ENCODE results near the gene ALPL. TPM values are rescaled to one million over a fixed set of nuclear protein-coding genes. Genes with fewer than 3 reads are reported as not detected.

ALPL gene
- total and polyA plus RNA-seq, 2 of the 4 experiments (the other 2 are of a cell fraction), result 0.54 to 2.2 TPM

- DNase-seq (peak; percentile 44), ATAC-seq (ENCODE audit: low read depth) (peak; percentile 53; the same call in 1 of the 2 replicates)
- Histone ChIP-seq H3K27me3 (ENCODE audit: control insufficient read depth, insufficient read depth, low read length) (peaks cover 18% of the 10 kb centered on the region), H3K79me1 (ENCODE audit: low read depth in 1 of 2, low read length in 2 of 2) (no peaks in the 10 kb centered on the region), H2BK120ac (ENCODE audit: low read depth, low read length) (no peak overlapping the region), H3K14ac (replicated peaks; ENCODE audit: low read depth, low read length) (no peak overlapping the region), H3K4me2 (ENCODE audit: low read depth, low read length) (no peak overlapping the region), H4K5ac (ENCODE audit: low read depth, low read length) (no peak overlapping the region), H2AK5ac (ENCODE audit: low read depth, low read length) (no peak overlapping the region), H3K4ac (ENCODE audit: low read depth, low read length) (no peak overlapping the region), H2AFZ (replicated peaks; ENCODE audit: low read length, poor library complexity) (no peak overlapping the region), H2BK20ac (ENCODE audit: low read depth, low read length) (no peak overlapping the region), H3K56ac (ENCODE audit: extremely low read depth, insufficient read depth, low read length) (no peak overlapping the region), H3K9me1 (ENCODE audit: insufficient read depth, low read length) (no peaks in the 10 kb centered on the region), H3K9me3 (ENCODE audit: control insufficient read depth, insufficient read depth, low read length) (no peaks in the 10 kb centered on the region), H3K18ac (ENCODE audit: low read depth, low read length) (no peak overlapping the region), H3K27ac (ENCODE audit: insufficient read depth, low read length) (no peak overlapping the region), H4K20me1 (ENCODE audit: insufficient read depth, low read length) (no peaks in the 10 kb centered on the region), H4K91ac (ENCODE audit: insufficient read depth, low read depth, low read length) (no peak overlapping the region), H3K9ac (ENCODE audit: low read depth, low read length) (no peak overlapping the region), H2BK5ac (ENCODE audit: low read depth, low read length, poor library complexity, severe bottlenecking) (no peak overlapping the region), H2AK9ac (replicated peaks; ENCODE audit: low read depth, low read length, poor library complexity) (no peak overlapping the region), H3K36me3 (ENCODE audit: control insufficient read depth, insufficient read depth, low read length) (no peaks in the 10 kb centered on the region), H4K8ac (ENCODE audit: low read depth in 2 of 2, low read length in 2 of 2) (no peak overlapping the region), H3K4me1 (ENCODE audit: control insufficient read depth, insufficient read depth, low read length) (no peaks in the 10 kb centered on the region), H3K23ac (ENCODE audit: low read depth, low read length) (no peak overlapping the region), H2BK15ac (ENCODE audit: low read depth, low read length) (no peak overlapping the region), H3K4me3 (ENCODE audit: insufficient read depth, low read depth, low read length) (no peak overlapping the region)
- dilution Hi-C loops (cut with HindIII; ENCODE audit: low sequenced_read_pairs, unreplicated experiment), result no loop called here
- ChIA-PET POLR2A (ENCODE audit: unreplicated experiment) (no interaction called here), CTCF (no interaction called here)
- in situ Hi-C loops (cut with MboI; ENCODE audit: low sequenced_read_pairs), result no loop called here
- no peak for TF ChIP-seq FOS (IDR thresholded peaks at IDR 0.05; ENCODE audit: low read depth, low read length)
- TF ChIP-seq RAD21 (IDR thresholded peaks at IDR 0.05; ENCODE audit: low read length), result no peak
- TF ChIP-seq USF2 (IDR thresholded peaks at IDR 0.05; ENCODE audit: low read depth, low read length), result no peak
- TF ChIP-seq MXI1 (IDR thresholded peaks at IDR 0.05; ENCODE audit: borderline replicate concordance, low read depth, low read length), result no peak
- no peak for TF ChIP-seq ELK1 (IDR thresholded peaks at IDR 0.05; ENCODE audit: borderline replicate concordance, low read depth, low read length)
- TF ChIP-seq MAZ (IDR thresholded peaks at IDR 0.05; ENCODE audit: borderline replicate concordance, low read depth, low read length), result no peak
- TF ChIP-seq RFX5 (IDR thresholded peaks at IDR 0.05; ENCODE audit: low read depth, low read length), result no peak
- TF ChIP-seq POLR2A (IDR thresholded peaks at IDR 0.05; ENCODE audit: low read depth, low read length), result no peak
- TF ChIP-seq MAFK (IDR thresholded peaks at IDR 0.05; ENCODE audit: low read depth, low read length), result no peak
- no peak for TF ChIP-seq CEBPB (IDR thresholded peaks at IDR 0.05; ENCODE audit: low read depth, low read length)
- TF ChIP-seq SMC3 (IDR thresholded peaks at IDR 0.05; ENCODE audit: low read depth, low read length), result no peak
- TF ChIP-seq CHD1 (IDR thresholded peaks at IDR 0.05; ENCODE audit: low read depth, low read length), result no peak
- no peak for TF ChIP-seq RCOR1 (IDR thresholded peaks at IDR 0.05; ENCODE audit: insufficient replicate concordance, low read length)
- TF ChIP-seq BHLHE40 (IDR thresholded peaks at IDR 0.05; ENCODE audit: low read depth, low read length), result no peak
- no peak for TF ChIP-seq NFE2L2 (IDR thresholded peaks at IDR 0.05; ENCODE audit: low read depth, low read length)
- no peak for TF ChIP-seq CTCF (conservative IDR thresholded peaks at IDR 0.05; ENCODE audit: low read depth, low read length)
- no TSS peak for BruUV-seq (replicated peaks)
- no CpG with 5 or more reads among the region's 7 CpGs for WGBS, 2 experiments (ENCODE audit: extremely low coverage in 2 of 2, insufficient read length in 1 of 2)
- intact Hi-C loops (cut with micrococcal nuclease), result loop anchor here (10.0 kb wide), 1 partner anchor 124 kb away; no protein-coding TSS in a partner anchor
Measured at GRCh38 chr1:21530368-21531016, 21.3 kb downstream of the ALPL start.

Data from IMR-90 (cell line).